ENCODE results near the gene ZNF597.
"Not testable (repeated sequence)": the region's sequence is repeated elsewhere in the genome, so short reads cannot be mapped to it uniquely, and the experiment has no call there.

ZNF597 gene

GRCh38 chr16:3475604-3476375 is 32.5 kb upstream of the ZNF597 start:
- no peak for DNase-seq (ENCODE audit: low spot score)

- not testable (repeated sequence) for DNase-seq (ENCODE audit: low spot score)
Measured at GRCh38 chr16:3474870-3475269, 31.6 kb upstream of the ZNF597 start.

GRCh38 chr16:3474136-3474779 is 31.0 kb upstream of the ZNF597 start:
- peak; percentile 61 for DNase-seq (ENCODE audit: low spot score)

GRCh38 chr16:3473596-3473943 is 30.3 kb upstream of the ZNF597 start:
- DNase-seq (ENCODE audit: low spot score), result not testable (repeated sequence)

GRCh38 chr16:3472878-3473595 is 29.7 kb upstream of the ZNF597 start:
- no peak for DNase-seq (ENCODE audit: low spot score)

- DNase-seq (ENCODE audit: low spot score), result no peak
Measured at GRCh38 chr16:3471518-3472176, 28.3 kb upstream of the ZNF597 start.

- no peak for DNase-seq (ENCODE audit: low spot score)
Measured at GRCh38 chr16:3470723-3471122, 27.4 kb upstream of the ZNF597 start.

- DNase-seq (ENCODE audit: low spot score), result no peak
Measured at GRCh38 chr16:3469736-3470135, 26.4 kb upstream of the ZNF597 start.

GRCh38 chr16:3468501-3468900 is 25.2 kb upstream of the ZNF597 start:
- DNase-seq (ENCODE audit: low spot score), result no peak

GRCh38 chr16:3467921-3468320 is 24.6 kb upstream of the ZNF597 start:
- DNase-seq (ENCODE audit: low spot score), result peak; percentile 7

GRCh38 chr16:3467182-3467581 is 23.9 kb upstream of the ZNF597 start:
- DNase-seq (ENCODE audit: low spot score), result no peak

GRCh38 chr16:3465911-3466584 is 22.7 kb upstream of the ZNF597 start:
- no peak for DNase-seq (ENCODE audit: low spot score)

- no peak for DNase-seq (ENCODE audit: low spot score)
Measured at GRCh38 chr16:3465301-3465700, 22.0 kb upstream of the ZNF597 start.

GRCh38 chr16:3461151-3461550 is 17.8 kb upstream of the ZNF597 start:
- peak; percentile 27 for DNase-seq (ENCODE audit: low spot score)

- no peak for DNase-seq (ENCODE audit: low spot score)
Measured at GRCh38 chr16:3460585-3460984, 17.3 kb upstream of the ZNF597 start.

GRCh38 chr16:3460121-3460520 is 16.8 kb upstream of the ZNF597 start:
- DNase-seq (ENCODE audit: low spot score), result no peak

GRCh38 chr16:3459401-3460090 is 16.2 kb upstream of the ZNF597 start:
- DNase-seq (ENCODE audit: low spot score), result no peak

GRCh38 chr16:3458852-3459361 is 15.6 kb upstream of the ZNF597 start:
- DNase-seq (ENCODE audit: low spot score), result peak; percentile 41

- peak; percentile 9 for DNase-seq (ENCODE audit: low spot score)
Measured at GRCh38 chr16:3458278-3458851, 15.1 kb upstream of the ZNF597 start.

- peak; percentile 93 for DNase-seq (ENCODE audit: low spot score)
Measured at GRCh38 chr16:3457434-3458252, 14.3 kb upstream of the ZNF597 start.

Measured in hematopoietic multipotent progenitor cell treated with erythropoietin and hydrocortisone succinate and interleukin-3 and kit ligand, for 15 days (in vitro differentiated cells).